K562 (cell line): Measurements from ENCODE around the gene PDE9A. TPM values are rescaled to one million over a fixed set of nuclear protein-coding genes. Genes with fewer than 3 reads are reported as not detected.

ENCODE experiments used
- ARID3A ChIP-seq: IDR thresholded peaks from 2 replicates; pipeline ENCODE4 v1.6.1; 2012; ENCODE audit warnings: low read depth, low read length, improper control_type of control experiment, borderline replicate concordance
- ATF7 ChIP-seq: fragments of 450-650 bp; IDR thresholded peaks from 2 replicates; pipeline ENCODE4 v1.7.1; 2014; ENCODE audit warnings: mild to moderate bottlenecking, moderate library complexity
- CBFA2T2 ChIP-seq: fragments of 450-650 bp; conservative IDR thresholded peaks from 2 replicates; pipeline ENCODE4 v1.6.1; 2017; ENCODE audit warnings: mild to moderate bottlenecking
- DACH1 ChIP-seq: fragments of 450-650 bp; IDR thresholded peaks from 2 replicates; pipeline ENCODE4 v1.6.1; 2018; ENCODE audit not compliant: partially characterized antibody
- JUN ChIP-seq, 2 experiments: sonication (generic) in 1 of 2; formaldehyde crosslinking in 1 of 2; IDR thresholded peaks; 2 replicates each; pipeline versions ENCODE4 v1.6.1 to v1.8.0; 2012 to 2022; ENCODE audit warnings: borderline replicate concordance in 2 of 2, mild to moderate bottlenecking in 2 of 2, improper control_type of control experiment in 1 of 2, low read depth in 1 of 2, low read length in 1 of 2, missing genetic modification reagents in 1 of 2
- NFRKB ChIP-seq: fragments of 450-650 bp; IDR thresholded peaks from 2 replicates; pipeline ENCODE4 v1.6.1; 2016; ENCODE audit warnings: low read depth
- PKNOX1 ChIP-seq: fragments of 450-650 bp; IDR thresholded peaks from 2 replicates; pipeline ENCODE4 v1.6.1; 2016
- PRMT5 ChIP-seq: sonication (generic); formaldehyde crosslinking; IDR thresholded peaks from 2 replicates; pipeline ENCODE4 v1.5.0; 2020; ENCODE audit warnings: missing genetic modification reagents
- SNAPC5 ChIP-seq: fragments of 250-450 bp; sonication (Bioruptor Pico); IDR thresholded peaks from 2 replicates; pipeline ENCODE4 v1.8.0; 2021; ENCODE audit warnings: moderate library complexity, mild to moderate bottlenecking, inconsistent platforms
- SOX6 ChIP-seq: fragments of 450-650 bp; IDR thresholded peaks from 2 replicates; pipeline ENCODE4 v1.6.1; 2014; ENCODE audit warnings: mild to moderate bottlenecking
- SRSF9 ChIP-seq: fragments of 200-400 bp; formaldehyde crosslinking; IDR thresholded peaks from 2 replicates; pipeline ENCODE4 v1.6.1; 2017; ENCODE audit warnings: low read depth, low read length, borderline replicate concordance
- TSHZ1 ChIP-seq: fragments of 250-450 bp; sonication (Bioruptor Pico); IDR thresholded peaks from 2 replicates; pipeline ENCODE4 v1.4.0; 2020; ENCODE audit warnings: mild to moderate bottlenecking, moderate library complexity
- ZNF584 ChIP-seq: fragments of 200-800 bp; sonication (Bioruptor generic); IDR thresholded peaks from 2 replicates; pipeline ENCODE4 v1.6.1; 2016; ENCODE audit warnings: low read depth, mild to moderate bottlenecking, missing genetic modification characterization, missing compliant biosample characterization
- polyA plus RNA-seq, 8 experiments: library from polyadenylated mRNA; depleted of rRNA in 4 of 8; stranded (reverse) in 5 of 8; unstranded in 3 of 8; fragments of >200 nt; fragmentation: Nextera tagmentation in 2 of 8; fragmentation: Illumina TruSeq in 1 of 8; extraction: Ambion mirVana in 2 of 8; extraction: Trizol in 1 of 8; gene quantifications; 2 replicates each; pipeline versions ENCODE4 v1.2.1 to v1.2.3, GENCODE V29; 2011 to 2014; ENCODE audit warnings: inconsistent platforms in 1 of 8, missing spikeins in 1 of 8
- total RNA-seq, 7 experiments: library from RNA; depleted of rRNA in 6 of 7; stranded (reverse); fragments of >200 nt in 6 of 7; fragmentation: Illumina TruSeq in 2 of 7; extraction: Trizol in 2 of 7; gene quantifications; 2 replicates each; pipeline versions ENCODE4 v1.2.1 to v1.2.3, GENCODE V29; 2011 to 2021; ENCODE audit warnings: low replicate concordance in 1 of 7

The PDE9A gene
- total and polyA plus RNA-seq, 9 of the 15 experiments (the other 6 are each of a cell fraction or from before 2014, with no cell fraction given), result 0.07 to 0.27 TPM; not detected in 7

GRCh38 chr21:42644223-42645208, 8.9 kb upstream of the PDE9A start (continued):
- TF ChIP-seq CBFA2T2 (no peak), TSHZ1 (no peak), ATF7 (peak; percentile 93), SNAPC5 (CRISPR knock-in tag) (no peak), DACH1 (no peak), PRMT5 (no peak), NFRKB (no peak), ZNF584 (CRISPR knock-in tag) (peak; percentile 59), JUN (IDR thresholded peaks at IDR 0.05; ENCODE audit: borderline replicate concordance, low read depth, low read length) (peak; percentile 83), JUN (CRISPR knock-in tag; IDR thresholded peaks at IDR 0.05; ENCODE audit: borderline replicate concordance) (no peak), SOX6 (no peak), ARID3A (no peak), SRSF9 (no peak), PKNOX1 (peak; percentile 55)
